Measurements from ENCODE around the gene CLN6. TPM values are rescaled to one million over a fixed set of nuclear protein-coding genes. Genes with fewer than 3 reads are reported as not detected.

The CLN6 gene
- total RNA-seq, 1 donor: 15.2 TPM

DNA sequence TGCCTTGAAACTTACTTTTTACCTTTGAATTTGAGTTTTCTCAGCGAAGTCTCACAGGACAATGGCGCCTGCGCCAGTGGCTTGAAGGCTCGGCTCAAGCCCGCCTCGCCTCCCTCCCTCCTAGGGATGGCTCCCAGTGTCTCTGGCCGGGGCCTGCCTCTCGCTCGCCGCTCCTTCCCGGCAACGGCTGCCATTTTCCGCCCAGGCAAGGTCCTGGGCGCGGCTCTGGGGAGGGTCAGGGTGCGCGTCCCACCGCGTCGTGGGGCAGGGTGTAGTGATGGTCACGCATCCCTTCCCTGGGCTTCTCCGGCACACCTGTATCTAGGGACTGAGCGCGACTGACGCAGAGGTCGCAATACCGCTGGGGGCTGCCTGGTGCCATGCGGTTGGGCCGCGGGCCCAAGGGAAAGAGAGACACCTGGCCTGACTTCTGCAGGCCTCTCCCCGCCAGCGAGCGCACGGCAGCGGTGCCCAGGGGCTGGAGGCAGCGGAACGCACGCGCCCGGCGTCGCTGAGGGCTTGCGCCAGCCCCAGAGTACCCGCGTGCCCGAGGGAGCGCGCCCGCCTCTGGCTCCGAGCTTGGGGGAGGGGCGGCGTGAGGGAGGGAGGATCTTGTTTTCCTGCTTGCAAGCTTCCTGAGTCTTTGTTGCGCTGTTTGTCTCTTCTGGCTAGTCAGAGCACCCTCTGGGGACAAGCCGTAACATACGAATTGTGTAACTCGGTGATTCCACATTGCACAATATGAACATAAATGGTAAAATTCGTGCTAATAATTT lies 27.3 kb upstream of the CLN6 start:
- H3K4me2 ChIP-seq (ENCODE audit: insufficient read depth, low read length): peak overlapping the region; percentile 89
- TF ChIP-seq, protein P1, sequence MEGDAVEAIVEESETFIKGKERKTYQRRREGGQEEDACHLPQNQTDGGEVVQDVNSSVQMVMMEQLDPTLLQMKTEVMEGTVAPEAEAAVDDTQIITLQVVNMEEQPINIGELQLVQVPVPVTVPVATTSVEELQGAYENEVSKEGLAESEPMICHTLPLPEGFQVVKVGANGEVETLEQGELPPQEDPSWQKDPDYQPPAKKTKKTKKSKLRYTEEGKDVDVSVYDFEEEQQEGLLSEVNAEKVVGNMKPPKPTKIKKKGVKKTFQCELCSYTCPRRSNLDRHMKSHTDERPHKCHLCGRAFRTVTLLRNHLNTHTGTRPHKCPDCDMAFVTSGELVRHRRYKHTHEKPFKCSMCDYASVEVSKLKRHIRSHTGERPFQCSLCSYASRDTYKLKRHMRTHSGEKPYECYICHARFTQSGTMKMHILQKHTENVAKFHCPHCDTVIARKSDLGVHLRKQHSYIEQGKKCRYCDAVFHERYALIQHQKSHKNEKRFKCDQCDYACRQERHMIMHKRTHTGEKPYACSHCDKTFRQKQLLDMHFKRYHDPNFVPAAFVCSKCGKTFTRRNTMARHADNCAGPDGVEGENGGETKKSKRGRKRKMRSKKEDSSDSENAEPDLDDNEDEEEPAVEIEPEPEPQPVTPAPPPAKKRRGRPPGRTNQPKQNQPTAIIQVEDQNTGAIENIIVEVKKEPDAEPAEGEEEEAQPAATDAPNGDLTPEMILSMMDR (IDR thresholded peaks at IDR 0.05; ENCODE audit: extremely low read depth, low read depth, low read length): no peak
- peaks cover 22% of the 10 kb centered on the region for H3K4me1 ChIP-seq (ENCODE audit: insufficient read depth, low read length)

DNA sequence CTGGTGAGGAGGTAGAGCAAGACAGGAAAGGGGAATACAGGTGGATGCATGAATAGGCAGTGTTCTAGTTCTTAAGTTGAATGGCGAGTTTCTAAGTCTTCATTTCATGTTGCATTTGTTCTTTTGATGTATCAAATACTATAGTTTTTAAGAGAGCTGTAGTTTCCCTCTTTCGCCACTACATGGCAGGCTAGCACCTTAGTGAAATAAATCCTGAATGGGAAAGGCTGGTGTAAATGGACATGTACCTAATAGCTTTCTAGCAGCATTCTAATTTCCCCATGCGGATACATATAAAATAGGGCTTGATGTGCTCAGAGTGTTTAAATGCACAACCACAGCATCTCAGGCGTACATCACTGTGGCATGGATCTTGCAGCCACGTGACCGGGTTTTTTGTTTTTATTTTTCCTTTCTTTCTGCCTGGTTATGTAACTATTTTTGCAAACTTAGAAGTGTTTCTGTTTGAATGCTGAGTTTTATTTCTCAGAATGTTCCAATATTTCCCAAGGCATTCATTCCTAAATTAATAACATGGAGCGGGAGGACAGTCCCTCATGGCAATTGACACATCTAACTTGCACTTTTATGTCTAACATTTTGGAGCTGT lies 23.5 kb upstream of the CLN6 start:
- H3K4me3 ChIP-seq (ENCODE audit: insufficient read depth, low read length): no peak overlapping the region
- H2AFZ ChIP-seq (ENCODE audit: low read length): no peak overlapping the region
- no peaks in the 10 kb centered on the region for H3K36me3 ChIP-seq (ENCODE audit: insufficient read depth, low read length)
- no peaks in the 10 kb centered on the region for H4K20me1 ChIP-seq (ENCODE audit: insufficient read depth, low read length)
- no peaks in the 10 kb centered on the region for H3K79me2 ChIP-seq (ENCODE audit: insufficient read depth, low read length)
- TF ChIP-seq, protein P1 (IDR thresholded peaks at IDR 0.05; ENCODE audit: extremely low read depth, low read depth, low read length): peak; percentile 91
- DNase-seq (ENCODE audit: insufficient read length, low spot score, missing footprints): peak; percentile 92
- H3K27me3 ChIP-seq (ENCODE audit: insufficient read depth, low read length): peaks cover 2% of the 10 kb centered on the region
- no peak overlapping the region for H3K27ac ChIP-seq (ENCODE audit: low read depth, low read length)
- H3K4me1 ChIP-seq (ENCODE audit: insufficient read depth, low read length): peaks cover 15% of the 10 kb centered on the region
- H3K9me3 ChIP-seq (ENCODE audit: low read depth, low read length): no peaks in the 10 kb centered on the region
- peak overlapping the region; percentile 29 for H3K4me2 ChIP-seq (ENCODE audit: insufficient read depth, low read length)

More for the DNA sequence above, 27.3 kb upstream of the CLN6 start:
- peak; percentile 93 for DNase-seq (ENCODE audit: insufficient read length, low spot score, missing footprints)
- Histone ChIP-seq H4K20me1 (ENCODE audit: insufficient read depth, low read length) (no peaks in the 10 kb centered on the region), H3K36me3 (ENCODE audit: insufficient read depth, low read length) (no peaks in the 10 kb centered on the region), H2AFZ (ENCODE audit: low read length) (peak overlapping the region; percentile 92), H3K79me2 (ENCODE audit: insufficient read depth, low read length) (no peaks in the 10 kb centered on the region), H3K9me3 (ENCODE audit: low read depth, low read length) (no peaks in the 10 kb centered on the region), H3K4me3 (ENCODE audit: insufficient read depth, low read length) (peak overlapping the region; percentile 74), H3K27me3 (ENCODE audit: insufficient read depth, low read length) (no peaks in the 10 kb centered on the region), H3K27ac (ENCODE audit: low read depth, low read length) (peak overlapping the region; percentile 55)

GRCh38 chr15:68249058-68249713 lies 19.7 kb upstream of the CLN6 start:
- TF ChIP-seq, protein P1 (IDR thresholded peaks at IDR 0.05; ENCODE audit: extremely low read depth, low read depth, low read length): no peak
- Histone ChIP-seq H2AFZ (ENCODE audit: low read length) (no peak overlapping the region), H3K36me3 (ENCODE audit: insufficient read depth, low read length) (no peaks in the 10 kb centered on the region), H3K79me2 (ENCODE audit: insufficient read depth, low read length) (no peaks in the 10 kb centered on the region), H3K4me1 (ENCODE audit: insufficient read depth, low read length) (peaks cover 2% of the 10 kb centered on the region), H3K27me3 (ENCODE audit: insufficient read depth, low read length) (peaks cover 2% of the 10 kb centered on the region), H3K9me3 (ENCODE audit: low read depth, low read length) (no peaks in the 10 kb centered on the region), H4K20me1 (ENCODE audit: insufficient read depth, low read length) (no peaks in the 10 kb centered on the region), H3K4me2 (ENCODE audit: insufficient read depth, low read length) (no peak overlapping the region), H3K27ac (ENCODE audit: low read depth, low read length) (no peak overlapping the region), H3K4me3 (ENCODE audit: insufficient read depth, low read length) (no peak overlapping the region)
- no peak for DNase-seq (ENCODE audit: insufficient read length, low spot score, missing footprints)

DNA sequence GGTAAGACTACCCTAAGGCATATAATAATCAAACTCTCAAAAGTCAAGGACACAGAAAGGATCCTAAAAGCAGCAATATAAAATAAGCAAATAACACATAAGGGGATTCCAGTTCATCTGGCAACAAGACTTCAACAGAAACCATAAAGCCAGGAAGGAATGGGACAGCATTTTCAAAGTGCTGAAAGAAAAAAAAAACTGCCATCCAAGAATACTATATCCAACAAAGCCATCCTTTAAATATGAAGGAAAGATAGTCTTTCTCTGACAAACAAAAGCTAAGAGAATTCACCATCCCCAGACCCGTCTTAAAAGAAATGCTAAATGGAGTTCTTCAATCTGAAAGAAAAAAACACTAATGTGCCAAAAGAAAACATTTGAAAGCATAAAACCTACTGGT lies 14.7 kb upstream of the CLN6 start:
- no peaks in the 10 kb centered on the region for H4K20me1 ChIP-seq (ENCODE audit: insufficient read depth, low read length)
- no peak overlapping the region for H3K4me3 ChIP-seq (ENCODE audit: insufficient read depth, low read length)
- peaks cover 5% of the 10 kb centered on the region for H3K4me1 ChIP-seq (ENCODE audit: insufficient read depth, low read length)
- H3K27ac ChIP-seq (ENCODE audit: low read depth, low read length): no peak overlapping the region
- H2AFZ ChIP-seq (ENCODE audit: low read length): no peak overlapping the region
- no peak for DNase-seq (ENCODE audit: insufficient read length, low spot score, missing footprints)
- TF ChIP-seq, protein P1 (IDR thresholded peaks at IDR 0.05; ENCODE audit: extremely low read depth, low read depth, low read length): no peak
- H3K79me2 ChIP-seq (ENCODE audit: insufficient read depth, low read length): no peaks in the 10 kb centered on the region
- no peak overlapping the region for H3K4me2 ChIP-seq (ENCODE audit: insufficient read depth, low read length)
- no peaks in the 10 kb centered on the region for H3K36me3 ChIP-seq (ENCODE audit: insufficient read depth, low read length)
- H3K9me3 ChIP-seq (ENCODE audit: low read depth, low read length): no peaks in the 10 kb centered on the region
- no peaks in the 10 kb centered on the region for H3K27me3 ChIP-seq (ENCODE audit: insufficient read depth, low read length)
